GM20431 (cell line): ENCODE measurements around the gene MYH14.
"Not testable (repeated sequence)": the region's sequence is repeated elsewhere in the genome, so short reads cannot be mapped to it uniquely, and the experiment has no call there.

Source experiments
- in situ Hi-C: fragments of 300-500 bp; cut with MseI, MboI; formaldehyde crosslinking; loops from one replicate; pipeline ENCODE4 v1.15.0; 2020; ENCODE audit warnings: low sequenced_read_pairs; ENCODE audit not compliant: unreplicated experiment

The MYH14 gene

DNA sequence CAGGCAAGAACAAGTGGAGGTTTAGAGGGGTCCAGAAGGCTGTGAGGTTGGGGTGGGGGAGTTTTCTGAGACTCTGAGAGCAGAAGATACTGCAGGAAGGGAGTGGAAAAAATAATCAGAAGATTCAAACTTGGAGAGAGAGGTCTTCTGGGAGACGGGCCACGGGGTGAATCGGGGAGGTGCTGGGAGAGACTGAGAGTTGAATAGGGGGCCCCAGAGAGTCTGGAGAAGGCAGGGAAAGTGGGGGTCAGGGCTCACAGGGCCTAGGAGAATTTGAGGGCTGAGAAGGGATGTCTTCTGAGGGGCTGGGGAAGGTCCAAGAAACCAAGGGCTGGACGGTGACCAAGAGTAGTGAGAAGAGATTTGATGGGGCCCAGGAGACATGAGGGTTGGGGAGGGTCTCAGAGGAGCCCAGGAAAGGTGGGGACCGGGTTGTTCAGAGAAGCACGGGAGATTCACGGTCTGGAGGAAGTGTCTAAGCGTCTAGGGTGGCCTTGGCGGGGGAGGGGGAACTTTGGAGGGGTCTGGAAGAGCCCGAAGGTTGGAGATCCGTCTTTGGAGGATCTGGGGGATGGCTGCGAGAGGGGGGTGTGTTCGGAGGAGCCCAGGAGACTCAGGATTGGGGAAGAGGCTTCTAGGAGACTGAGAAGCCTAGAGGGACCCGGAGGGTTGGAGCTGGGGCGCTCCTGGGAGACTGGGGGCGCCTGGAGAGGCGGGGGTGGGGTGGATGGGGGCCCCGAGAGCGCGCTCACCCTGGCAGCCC lies 124.2 kb downstream of the MYH14 start:
- in situ Hi-C loops: no loop called here

DNA sequence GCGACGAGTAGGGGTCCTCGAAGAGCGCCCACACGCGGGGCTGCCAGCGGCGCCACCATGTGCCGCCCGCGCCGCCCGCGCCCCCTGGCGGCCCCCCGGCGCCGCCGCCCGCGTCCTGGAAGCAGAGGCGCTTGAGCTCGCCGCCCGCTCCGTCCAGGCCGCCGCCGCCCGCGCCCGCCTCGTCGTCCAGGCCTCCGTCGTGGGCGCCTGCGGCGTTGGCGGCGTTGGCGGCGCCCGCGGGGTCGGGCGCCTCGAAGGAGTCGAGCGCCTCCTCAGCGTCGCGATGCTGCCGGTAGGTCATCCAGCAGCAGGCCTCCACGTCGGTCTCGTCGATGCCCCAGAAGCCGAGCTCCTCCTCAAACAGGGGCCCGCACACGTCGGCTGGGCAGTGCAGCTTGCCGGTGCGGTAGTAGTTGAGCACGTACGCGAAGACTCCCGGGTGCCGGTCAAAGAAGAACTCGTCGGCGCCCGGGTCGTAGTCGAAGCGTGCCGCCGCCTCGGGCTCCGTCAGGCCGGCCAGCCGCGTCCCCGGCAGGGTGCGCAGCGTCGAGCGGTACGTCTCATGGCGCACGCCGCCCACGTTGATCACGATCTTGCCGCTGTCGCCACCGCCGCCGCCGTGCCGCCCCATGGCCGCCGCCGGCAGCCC lies 124.9 kb downstream of the MYH14 start:
- in situ Hi-C loops: no loop called here

DNA sequence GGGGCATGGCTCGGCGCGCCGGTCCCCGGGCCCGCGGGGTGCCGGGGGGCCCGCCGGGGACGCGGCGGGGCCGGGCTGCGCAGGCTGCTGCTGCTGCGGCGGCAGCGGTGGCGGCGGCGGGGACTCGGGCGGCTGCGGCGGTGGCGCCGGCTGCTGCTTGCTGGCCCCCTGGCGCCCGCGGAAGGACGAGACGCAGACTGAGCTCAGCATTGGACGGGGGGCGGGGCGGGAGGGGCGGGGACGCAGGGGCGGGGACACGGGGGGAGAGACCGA lies 125.4 kb downstream of the MYH14 start:
- in situ Hi-C loops: no loop called here

DNA sequence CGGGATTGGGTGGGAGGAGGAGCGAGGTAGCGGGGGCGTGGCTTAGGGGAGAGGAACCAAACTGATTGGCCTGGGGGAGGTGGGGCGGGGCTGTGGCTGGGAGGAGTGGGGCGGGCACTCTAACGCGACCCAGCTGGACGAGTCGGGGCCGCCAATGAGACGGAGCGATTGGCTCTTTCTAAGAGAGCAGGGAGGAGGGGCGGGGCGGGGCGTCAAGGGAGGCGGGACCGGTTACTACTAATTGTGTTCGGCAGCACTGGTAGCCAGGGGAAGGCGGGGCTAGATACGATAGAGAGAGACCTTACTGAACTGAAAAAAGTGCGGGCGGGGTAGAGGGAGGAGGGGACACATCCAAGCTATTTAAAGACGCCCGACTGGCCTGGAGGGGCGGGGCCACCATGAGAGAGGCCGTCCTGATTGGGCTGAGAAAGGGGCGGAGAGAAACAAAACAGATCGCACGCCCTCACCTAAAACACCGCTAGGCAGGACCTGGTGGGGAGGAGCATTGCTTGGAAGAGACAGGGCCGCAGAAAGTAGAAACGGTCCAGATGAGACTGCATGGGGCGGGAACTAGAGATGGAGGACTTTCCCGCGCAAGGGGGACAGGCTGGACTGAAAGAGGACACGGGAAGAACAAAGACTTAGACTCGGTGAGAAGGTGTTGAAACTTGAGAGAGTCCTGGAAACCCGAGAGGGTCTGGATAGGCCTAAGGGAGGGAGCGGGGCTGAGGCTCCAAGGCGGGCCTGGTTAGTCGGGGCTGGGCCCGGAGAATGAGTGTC lies 125.9 kb downstream of the MYH14 start, which contains the start of gene KCNC3:
TSS of gene KCNC3 (minus strand) at position 232 of the 780 bp plus-strand sequence. CDS start 295 bp downstream, outside the sequence.
- in situ Hi-C loops: no loop called here

DNA sequence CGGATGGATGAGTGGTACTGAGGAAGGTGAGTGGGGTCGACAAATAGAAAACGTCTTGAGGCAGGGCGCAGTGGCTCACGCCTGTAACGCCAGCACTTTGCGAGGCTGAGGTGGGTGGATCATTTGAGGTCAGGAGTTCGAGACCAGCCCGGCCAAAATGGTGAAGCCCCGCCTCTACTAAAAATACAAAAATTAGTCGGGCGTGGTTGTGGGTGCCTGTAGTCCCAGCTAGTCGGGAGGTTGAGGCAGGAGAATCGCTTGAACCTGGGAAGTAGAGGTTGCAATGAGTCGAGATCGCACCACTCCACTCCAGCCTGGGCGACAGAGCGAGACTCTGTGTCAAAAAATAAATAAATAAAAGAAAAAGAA lies 126.5 kb downstream of the MYH14 start:
- in situ Hi-C loops: not testable (repeated sequence)

DNA sequence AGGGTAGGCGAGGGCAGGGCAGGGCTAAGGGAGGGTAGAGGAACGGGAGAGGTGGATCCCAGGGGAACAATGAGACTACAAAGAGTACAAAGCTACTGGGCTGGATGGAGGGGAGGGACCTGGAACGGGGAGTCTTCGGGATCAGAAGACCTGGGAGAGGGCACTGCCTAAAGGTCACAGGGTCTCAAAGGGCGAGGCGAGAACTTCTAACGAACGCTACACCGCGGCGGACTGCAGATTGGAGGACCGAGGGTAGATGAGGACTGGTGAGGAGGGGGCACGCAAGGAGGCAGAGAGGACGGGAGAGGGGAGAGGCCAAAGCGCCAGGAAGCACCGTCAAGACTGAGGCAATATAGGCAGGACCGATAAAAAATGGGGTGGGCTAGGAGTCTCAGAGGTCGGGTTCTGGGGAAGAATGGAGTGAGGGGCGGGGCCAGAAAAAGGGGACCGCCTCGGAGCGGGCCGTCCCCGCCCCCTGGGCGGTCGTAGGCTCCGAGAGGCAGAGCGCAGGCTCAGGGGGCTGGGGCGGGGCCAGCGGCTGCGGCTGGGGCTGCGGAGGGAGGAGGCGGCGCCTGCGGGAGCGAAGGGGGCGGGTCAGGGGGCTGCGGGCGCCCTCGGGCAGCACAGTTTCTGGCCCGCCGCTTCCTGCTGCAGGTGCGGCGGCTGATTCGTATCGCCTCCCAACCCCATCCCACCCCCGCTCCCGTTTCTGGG lies 127.1 kb downstream of the MYH14 start:
- in situ Hi-C loops: no loop called here

DNA sequence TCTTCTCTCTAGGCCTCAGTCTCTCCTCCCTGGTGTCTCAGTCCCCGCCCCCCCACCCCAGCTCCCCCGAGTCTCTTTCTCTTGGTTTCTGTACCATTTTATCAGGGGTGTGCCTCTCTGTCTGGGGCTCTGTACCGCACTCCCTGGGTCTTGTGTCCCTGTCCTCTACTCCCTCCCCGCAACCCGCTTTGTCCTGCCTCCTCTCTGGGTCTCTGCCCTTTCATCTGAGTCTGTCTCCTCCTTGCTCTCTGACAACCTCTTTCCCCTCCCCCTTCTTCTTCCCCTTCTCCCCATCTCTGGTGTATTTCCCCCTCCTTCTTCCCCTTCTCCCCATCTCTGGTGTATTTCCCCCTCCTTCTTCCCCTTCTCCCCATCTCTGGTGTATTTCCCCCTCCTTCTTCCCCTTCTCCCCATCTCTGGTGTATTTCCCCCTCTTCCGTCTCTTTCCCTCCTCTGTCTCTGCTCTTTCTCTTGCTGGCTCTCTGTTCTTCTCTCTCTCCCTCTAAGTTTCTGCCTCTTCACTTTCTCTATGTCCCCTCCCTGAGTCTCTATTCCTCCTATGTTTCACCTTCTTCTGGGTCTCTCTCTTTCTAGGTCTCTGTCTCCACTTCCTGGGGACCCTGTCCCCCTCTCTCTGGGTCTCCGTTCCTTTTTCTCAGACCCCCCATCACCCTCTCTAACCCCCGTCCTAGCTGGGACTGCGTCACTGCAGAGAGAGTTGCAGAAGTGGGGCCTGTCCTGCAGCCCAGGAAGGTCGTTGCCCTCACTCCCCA lies 128.0 kb downstream of the MYH14 start:
- in situ Hi-C loops: no loop called here

DNA sequence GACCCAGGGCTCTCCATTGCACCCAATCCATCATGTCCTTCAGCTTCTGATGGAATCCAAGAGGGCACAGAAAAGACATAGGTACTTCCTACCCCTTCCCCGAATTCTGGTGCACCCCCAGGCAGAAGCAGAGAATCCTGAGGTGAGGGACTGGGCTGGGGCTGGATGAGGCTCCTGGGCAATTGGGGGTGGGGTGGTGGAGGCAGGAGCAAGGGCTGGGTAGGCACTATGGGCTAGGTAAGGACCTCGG lies 128.5 kb downstream of the MYH14 start:
- in situ Hi-C loops: no loop called here

DNA sequence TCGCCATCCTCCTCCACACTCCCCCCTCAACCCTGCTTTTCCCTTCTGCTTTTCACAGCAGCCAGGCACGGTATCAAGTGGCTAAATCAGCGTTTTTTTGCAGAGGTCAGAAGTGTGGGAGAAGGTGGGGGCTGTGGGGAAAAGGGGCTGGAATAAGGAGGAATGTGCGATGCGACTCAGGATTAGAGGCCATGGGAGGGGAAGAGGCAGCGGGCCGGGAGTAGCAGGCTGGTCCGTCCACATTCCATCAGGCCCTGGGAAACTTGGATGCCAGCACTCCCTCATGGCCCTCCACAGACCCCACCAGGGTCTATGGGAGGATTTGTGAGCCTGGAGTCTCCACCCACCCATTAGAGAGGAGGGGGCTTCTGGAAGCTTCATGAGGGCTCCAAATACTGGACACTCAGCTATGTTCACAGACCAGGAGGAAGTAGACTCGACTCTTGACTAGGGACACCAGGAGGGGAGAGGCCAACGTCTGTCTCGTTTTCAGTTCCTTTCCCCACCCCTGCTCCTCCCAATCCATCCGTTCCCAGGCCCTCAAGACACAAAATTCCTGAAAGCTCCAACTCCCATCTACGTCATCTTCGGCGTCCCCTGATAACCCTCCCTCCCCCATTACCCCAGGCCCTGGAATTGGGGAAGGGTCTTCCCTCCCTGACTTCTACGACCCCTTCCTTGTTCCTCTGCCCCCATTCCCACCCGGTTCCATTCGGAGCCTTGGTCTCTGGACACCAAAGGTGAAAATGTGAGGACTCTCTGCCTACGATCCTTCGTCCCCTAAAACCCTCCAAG lies 129.0 kb downstream of the MYH14 start:
- in situ Hi-C loops: no loop called here

DNA sequence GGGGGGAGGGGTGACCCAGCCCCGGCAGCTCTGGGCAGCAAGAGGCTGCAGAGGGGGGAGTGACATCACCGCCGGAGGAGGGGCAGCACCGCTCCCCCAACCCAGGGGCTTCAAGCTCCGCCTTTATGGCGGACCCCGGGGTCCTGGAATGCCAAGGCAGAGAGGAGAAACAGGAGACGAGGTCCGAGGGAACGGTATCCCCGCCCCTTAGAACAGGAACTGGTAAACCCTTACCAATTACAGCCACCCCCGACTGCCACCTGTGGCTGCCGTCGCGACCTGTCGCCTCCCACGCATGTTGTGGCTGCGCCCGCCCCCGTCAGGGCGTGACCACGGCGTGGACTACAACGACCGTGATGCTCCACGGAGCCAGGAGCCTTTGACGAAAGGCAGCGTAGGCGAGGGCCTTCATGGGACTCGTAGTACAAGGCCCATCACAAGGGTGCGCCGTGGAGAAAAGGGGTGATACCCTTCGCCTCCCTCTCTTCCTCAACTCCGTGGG lies 129.9 kb downstream of the MYH14 start:
- in situ Hi-C loops: no loop called here

DNA sequence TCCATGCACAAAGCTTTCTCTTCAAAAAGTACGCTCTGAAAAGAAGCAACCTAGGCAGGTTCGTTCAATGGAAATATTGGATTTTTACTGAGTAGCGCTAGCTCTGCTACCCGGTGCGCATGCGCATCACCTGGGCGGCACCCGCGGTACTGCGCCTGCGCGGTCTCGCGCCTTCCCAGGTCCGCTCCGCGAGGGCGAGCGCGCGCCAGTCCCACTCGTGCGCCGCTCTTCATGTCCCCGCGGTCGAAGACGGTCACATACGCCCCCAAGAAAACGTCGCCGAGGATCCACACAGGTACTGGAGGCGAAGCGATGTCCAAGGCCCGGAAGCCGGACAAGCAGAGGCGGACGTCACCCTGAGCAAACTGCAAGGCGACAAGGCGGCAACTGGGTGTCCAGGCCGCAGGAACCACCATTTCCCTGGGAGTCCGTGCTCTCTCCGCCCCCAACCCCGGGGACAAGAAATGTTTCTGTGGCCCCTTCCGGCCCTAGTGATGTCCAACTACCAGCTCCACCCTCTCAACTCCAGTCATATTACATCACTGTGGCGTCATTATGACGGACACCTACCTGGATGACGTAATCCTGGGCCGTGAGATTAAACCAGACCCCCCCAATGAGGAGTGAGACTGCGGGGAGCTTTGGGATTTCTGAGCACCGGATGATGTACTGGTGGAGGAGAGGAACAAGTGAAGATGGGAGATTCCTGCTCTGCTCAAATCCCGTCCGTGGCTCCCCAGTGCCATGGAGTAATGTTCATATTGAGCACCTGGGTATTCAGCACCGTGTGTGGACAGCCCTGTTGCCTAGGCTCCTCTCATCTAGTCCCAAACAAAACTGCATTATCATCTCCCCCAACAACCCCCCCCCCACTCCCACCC lies 130.6 kb downstream of the MYH14 start:
- in situ Hi-C loops: no loop called here

DNA sequence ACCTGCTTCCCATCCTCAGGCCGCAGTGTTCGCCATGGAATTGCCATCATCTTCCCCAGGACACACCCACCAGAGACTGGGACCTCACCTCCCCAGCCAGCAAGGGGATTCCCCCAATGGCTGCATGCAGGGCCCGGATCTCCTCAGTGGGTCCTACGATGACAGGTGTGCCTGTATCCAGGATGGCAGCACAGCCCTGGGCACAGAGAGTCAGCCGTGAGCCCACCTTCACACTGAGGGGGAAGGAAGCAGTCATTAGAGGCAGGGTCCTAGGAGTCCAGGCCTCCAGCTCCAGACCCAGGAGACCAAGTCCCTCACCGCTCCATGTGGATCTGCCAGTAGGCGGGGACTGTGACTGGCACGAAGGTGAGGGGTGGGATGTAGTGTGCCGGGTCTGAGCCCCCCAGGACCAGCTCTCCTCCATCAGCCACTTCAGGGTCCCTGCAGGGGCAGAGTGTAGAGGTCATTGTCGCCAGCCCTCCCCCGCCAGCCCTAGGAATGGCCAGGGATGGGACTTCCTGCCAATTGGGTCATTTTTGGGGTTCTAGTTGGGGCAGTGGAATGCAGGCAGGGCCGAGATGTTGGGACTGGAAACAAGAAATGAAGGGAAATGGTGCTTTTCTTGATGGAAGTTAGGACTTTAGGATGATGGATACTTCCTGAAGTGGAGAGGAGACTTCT lies 131.5 kb downstream of the MYH14 start:
- in situ Hi-C loops: no loop called here

DNA sequence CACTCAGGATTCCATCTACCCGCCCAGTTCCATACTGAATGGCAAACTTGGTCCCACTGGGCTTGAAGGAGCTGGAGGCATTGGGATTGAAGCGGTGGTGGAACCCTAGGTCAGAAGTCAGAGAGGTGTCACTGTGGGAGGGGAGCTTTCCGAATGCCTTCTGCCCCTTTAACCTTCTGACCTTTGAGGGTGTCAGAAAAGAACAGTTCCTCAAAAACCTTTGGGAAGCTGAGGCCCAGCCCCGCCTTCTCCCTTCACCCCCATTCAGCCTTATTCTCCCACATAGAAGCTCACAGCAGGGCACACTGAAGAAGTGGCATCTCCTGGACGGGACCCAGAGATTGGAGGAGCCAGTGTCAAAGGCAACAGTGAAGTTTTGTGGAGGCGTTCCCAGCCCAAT lies 133.6 kb downstream of the MYH14 start:
- in situ Hi-C loops: not testable (repeated sequence)

DNA sequence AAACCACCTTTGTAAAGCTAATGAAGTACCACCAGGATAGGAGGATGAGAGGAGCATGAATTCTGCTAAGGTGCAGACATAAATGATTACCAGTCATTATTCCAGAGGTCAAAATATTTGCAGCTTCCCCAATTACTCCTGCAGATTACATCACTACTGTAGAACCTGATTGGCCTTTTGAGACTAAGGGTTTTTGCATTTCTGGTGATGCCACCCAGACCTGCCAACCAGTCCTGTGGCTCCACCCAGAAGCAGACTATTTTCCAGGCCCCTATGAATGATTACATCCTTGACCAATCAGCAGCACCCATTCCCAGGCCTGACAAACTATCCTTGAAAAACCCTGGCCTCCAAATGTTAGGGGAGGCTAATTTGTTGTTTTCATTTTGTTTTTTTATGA lies 136.9 kb downstream of the MYH14 start:
- in situ Hi-C loops: no loop called here

DNA sequence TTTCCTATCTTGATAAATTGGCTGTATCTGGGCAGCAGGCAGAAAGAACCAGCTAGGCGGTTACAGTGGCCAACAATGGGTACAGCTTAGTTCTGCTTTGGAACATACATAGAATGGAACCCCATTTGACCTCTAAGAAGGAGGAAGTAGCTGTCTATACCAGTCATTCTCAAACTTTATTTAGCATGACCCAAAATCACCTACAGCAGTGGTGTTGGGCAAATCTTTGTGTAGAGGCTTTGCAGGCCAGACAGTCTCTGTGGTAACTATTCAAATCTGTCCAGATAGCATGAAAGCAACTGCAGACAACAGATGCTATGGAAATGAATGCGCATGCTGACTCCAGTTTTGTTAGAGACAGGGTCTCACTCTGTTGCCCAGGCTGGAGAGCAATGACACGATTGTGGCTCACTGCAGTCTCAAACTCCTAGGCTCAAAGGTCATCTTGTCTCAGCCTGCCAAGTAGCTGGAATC lies 137.7 kb downstream of the MYH14 start:
- in situ Hi-C loops: no loop called here

DNA sequence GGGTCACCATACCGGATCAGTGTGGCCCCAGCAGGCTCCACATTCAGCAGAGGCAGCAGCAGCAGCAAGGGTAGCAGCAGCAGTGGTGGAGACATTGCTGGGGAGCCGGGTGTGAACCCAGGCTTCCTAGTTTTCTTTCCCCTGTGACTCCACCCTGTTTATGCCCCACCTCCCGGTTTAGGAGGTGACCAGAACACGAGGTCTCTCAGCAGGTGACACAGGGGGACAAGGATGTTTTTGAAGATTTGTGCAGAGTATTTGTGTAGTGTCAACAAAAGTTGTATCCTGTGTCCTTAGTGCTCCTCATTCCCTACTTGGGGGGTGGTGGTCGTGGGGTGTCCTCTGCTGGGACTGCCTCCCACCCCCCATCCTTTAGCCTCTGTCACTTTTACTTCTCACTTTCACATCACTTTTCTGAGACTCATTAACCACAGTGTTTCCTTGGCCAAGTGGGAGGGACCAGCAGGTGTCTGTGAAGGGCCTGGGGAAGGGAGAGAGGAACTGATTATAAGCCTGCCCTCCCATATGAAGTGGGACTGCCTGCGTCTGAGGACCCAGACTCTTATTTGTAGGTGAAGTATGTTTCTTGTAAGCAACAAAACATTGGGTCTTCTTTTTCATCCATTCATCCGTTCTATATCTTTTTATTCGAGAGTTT lies 141.4 kb downstream of the MYH14 start:
- in situ Hi-C loops: no loop called here

DNA sequence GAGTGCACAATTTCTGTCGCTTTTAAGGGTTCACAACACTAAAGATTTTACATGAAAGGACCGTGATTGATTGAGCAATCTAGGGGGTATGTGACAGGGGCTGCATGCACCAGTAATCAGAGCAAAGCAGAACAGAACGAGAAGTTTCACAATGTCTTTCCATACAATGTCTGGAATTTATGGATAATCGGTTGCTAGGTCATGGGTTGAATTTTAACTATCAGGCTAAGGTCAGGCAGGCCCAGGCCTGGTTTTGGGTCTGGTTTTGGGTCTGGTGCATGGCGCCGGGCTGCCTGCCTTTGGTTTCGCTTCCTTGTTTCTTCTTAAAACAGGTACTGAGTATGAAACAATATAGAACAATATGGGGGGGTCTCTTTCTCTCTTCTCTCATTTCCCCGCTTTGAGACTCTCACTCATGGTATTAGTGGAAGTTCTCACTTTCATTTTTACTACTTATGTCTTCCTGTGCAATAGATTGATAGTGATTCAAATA lies 143.7 kb downstream of the MYH14 start:
- in situ Hi-C loops: not testable (repeated sequence)
